ENCODE results near the gene CTAGE6.
"Not testable (repeated sequence)": the region's sequence is repeated elsewhere in the genome, so short reads cannot be mapped to it uniquely, and the experiment has no call there.

The CTAGE6 gene, protein sequence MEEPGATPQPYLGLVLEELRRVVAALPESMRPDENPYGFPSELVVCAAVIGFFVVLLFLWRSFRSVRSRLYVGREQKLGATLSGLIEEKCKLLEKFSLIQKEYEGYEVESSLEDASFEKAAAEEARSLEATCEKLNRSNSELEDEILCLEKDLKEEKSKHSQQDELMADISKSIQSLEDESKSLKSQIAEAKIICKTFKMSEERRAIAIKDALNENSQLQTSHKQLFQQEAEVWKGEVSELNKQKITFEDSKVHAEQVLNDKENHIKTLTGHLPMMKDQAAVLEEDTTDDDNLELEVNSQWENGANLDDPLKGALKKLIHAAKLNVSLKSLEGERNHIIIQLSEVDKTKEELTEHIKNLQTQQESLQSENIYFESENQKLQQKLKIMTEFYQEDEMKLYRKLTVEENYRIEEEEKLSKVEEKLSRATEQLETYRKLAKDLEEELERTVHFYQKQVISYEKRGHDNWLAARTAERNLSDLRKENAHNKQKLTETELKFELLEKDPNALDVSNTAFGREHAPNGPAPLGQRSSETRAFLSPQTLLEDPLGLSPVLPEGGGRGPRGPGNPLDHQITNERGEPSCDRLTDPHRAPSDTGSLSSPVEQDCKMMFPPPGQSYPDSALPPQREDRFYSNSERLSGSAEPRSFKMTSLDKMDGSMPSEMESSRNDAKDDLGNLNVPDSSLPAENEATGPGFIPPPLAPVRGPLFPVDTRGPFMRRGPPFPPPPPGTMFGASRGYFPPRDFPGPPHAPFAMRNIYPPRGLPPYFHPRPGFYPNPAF

DNA sequence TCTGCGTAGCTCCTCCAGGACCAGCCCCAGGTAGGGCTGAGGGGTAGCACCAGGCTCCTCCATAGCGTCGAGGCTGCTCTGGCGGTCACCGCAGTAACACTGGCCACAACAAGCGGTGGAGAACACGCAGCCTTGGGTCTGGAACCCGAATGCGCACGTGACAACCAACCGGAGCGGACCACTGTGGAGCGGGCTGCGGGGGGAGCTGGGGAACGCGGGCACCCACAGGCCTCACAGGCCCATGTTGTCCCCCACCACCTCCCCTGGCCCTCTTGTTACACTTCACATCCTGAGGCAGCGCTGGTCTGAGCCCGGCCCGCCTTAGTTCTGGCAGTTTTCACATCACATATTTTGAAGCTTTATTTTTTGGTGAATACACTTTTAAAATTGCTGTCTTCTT lies at the start of gene CTAGE6:
TSS of gene CTAGE6 (minus strand) at position 101 of the 400 bp plus-strand sequence. CDS start at position 63, 38 bp downstream.
- not testable (repeated sequence) for FAIRE-seq; DNase-seq (ENCODE audit: low spot score)

DNA sequence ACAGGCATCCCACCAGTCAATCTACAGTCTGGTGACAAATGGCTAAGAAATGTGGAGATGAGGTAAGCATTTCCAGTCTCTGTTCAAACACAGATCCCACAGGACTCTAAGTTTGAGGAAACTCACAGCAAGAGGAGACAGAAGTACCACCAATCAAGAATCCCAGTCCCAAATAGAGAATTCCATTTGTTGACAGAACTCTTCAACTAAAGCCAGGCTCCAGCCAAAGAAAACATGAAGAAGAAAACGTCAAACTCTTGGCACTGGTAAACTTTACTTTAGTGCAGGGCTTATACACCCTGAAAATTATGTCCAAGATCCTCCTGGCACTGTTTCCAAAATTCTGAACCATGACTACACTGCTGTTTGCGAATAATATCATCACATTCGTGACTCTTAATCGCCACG lies 49.2 kb upstream of the CTAGE6 start:
- peak; percentile 93 for FAIRE-seq
- not testable (repeated sequence) for DNase-seq (ENCODE audit: low spot score)

DNA sequence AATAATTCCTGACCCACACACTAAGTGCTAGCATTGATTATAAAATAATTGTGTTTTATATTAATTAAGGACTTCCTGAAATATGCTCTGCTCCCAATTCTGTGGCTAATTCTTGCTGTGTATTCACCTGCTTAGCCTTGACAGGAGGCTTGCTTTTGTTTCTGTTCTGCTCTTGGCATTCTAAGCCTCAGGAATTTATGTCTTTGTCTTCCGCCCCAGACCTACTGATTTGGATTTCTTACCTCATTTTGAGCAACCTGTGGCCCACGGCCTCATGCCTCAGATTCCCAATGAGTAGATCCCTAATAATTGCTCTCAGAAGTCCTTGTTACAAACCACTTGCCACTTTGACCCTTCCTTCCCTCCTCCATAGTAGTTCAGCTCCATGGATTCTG lies 40.4 kb upstream of the CTAGE6 start:
- not testable (repeated sequence) for FAIRE-seq; DNase-seq (ENCODE audit: low spot score)

DNA sequence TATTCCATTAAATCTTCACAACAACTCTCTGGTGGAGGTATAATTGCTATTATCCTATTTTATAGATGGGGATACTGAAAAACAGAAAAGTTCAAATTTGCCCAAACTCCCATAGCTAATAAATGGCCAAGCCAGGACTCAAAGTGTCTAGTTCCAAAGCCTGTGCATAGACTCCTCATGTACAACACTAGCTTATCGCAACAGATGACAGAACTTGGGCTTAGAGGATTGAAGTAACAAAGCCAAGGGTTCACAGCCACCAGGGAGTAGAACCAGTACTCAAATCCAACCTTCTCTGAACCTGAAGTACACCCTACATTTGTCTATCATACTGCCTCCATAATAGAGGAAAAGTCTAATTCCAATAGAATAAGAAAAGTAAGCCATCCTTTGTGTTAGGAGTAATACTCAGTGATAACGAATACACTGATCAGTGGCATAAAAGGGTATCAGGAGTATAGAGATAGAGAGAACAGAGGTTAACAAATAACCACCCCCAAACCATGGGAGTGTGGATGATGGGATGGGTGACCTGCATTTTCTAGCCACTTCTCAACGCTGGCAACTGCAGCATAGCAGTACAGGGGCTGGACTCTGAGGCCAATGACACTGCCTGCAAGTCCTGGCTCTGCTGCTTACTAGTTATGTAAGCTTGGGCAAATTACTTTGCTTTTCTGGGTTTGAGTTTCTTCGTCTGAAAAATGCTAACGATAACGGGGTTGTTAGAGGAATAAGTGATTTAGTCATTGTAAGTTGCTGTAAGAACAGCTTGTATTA lies 39.8 kb upstream of the CTAGE6 start:
- not testable (repeated sequence) for FAIRE-seq; DNase-seq (ENCODE audit: low spot score)

DNA sequence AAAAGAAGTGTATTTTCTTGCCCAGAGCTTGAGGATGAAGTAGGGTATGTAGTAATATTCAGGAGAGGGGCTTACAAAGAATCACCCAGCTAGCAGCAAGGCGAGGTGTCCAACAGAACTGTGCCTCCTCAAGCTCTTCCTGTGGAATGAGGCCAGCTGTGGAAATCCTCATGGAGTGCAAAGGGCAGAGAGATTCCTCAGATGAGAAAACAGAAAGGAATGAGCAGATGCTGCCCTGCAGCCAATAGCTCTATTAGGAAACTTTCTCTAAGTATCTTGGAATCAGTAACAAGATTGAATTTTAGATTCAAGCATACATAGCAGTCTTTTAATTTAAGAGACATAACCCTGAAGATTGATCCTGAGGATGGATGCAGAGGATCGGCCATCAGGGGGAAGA lies 38.2 kb upstream of the CTAGE6 start:
- not testable (repeated sequence) for FAIRE-seq; DNase-seq (ENCODE audit: low spot score)

DNA sequence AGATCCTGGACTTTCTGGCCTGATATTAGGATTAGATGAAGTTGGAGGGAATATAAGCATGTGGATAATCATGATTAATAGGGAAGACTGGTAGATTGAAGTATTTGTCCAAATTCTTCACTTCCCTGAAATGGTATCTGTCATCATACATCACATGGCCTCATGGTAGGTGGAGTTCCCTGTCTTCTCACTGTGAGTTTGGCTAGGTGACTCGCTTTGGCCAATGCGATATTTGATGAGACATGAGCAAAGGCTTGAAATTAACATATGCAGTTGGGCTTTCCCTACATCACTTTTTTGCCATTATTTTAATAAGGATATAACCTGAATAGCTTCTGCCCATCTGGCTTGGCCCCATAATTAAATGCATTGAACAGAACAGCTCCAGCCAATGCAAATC lies 35.1 kb upstream of the CTAGE6 start:
- DNase-seq (ENCODE audit: low spot score); FAIRE-seq: not testable (repeated sequence)

DNA sequence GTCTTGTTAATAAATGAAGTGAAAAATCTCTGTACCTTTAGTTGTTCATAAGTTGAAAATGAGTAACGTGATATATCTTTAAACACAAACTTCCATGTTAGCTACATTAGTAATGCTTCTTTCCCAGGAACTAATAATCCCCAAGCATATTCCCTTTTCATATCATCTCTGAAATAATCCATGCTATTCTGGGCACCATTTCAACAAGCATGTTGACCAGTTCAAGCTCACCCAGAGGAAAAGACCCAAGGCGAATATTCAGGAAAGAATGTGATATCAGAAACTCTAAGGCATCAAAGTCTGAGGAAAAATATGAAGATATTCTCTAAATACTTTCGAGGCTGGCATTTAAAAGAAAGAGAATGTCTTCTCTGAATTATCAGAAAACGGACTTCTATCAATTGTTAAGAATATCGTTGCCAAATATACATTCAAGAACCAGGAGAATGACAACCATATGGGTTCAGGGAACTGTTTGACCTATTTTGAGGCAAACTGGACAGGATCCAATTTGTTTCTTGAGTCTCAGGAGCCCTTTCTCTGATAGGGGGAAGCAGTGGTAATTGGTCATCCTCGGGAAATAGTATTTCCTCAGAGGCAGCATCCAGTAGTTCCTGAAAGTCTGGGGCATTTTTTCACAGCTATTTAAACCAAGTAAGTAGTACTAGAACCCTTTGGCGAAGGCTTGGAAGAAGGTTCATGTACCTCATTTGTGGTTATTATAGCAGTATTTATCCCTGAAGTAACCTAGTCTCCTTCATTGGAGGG lies 28.1 kb upstream of the CTAGE6 start:
- DNase-seq (ENCODE audit: low spot score); FAIRE-seq: not testable (repeated sequence)

DNA sequence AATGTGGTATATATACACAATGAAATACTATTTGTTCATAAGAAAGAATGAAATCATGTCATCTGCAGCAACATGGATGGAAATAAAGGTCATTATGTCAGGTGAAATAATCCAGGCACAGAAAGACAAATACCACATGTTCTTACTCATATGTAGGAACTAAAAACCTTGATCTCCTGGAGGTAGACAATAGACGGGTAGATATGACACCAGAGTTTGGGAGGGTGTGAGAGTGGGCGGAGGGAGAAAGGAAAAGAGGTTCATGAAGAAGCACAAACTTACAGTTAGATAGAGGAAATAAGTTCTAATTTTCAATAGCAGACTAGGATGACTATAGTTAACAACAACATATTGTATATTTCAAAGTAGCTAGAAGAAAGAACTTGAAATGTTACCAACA lies 22.1 kb upstream of the CTAGE6 start:
- not testable (repeated sequence) for DNase-seq (ENCODE audit: low spot score); FAIRE-seq

DNA sequence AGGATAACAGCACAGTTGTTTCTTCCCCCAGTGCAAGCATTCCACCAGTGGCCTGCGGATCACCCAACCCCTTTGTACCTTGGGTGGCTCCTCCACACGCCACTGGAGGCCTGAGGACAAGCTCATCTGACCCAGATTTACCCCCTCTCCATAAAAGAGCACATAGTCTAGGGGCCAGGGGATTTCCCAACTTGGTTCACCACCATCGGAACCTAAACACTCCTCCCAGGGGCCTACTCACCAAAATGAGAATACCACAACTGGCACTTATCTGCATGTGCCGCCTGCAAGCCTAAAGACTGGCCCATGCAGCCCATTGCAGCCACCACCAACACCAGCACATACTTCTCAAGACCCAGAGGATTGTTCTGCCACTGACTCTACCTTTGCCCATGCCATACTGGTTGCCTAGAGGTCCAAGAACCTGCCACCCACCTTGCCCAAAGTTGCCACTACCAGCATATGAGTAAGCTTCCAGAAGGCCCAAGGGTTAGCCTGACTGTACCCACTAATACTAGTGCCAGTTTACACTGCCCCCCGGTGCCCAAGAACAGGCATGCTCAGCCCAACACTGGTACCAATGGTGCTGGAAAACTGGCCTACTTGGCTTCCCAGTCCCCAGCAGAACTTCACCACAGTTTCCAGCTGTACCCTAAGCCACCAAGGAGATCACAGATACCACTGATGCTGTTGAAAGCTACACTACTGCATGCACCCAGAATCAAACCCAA lies 15.4 kb upstream of the CTAGE6 start:
- not testable (repeated sequence) for FAIRE-seq

DNA sequence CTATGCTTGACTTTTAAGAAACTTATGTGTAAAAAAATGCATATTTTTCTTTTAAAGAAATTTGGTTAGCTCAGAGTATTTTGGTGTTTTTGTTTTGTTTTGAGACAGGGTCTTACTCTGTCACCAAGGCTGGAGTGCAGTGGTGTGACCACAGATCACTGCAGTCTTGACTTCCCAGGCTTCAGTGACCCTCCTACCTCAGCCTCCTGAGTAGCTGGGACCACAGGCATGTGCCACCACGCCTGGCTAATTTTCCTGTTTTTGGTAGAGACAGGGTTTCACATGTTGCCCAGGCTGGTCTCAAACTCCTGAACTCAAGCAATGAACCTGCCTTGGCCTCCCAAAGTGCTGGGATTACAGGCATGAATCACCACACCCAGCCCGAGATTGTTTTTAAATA lies 10.0 kb upstream of the CTAGE6 start:
- DNase-seq (ENCODE audit: low spot score): peak; percentile 0
- FAIRE-seq: not testable (repeated sequence)

More for the DNA sequence above, 15.4 kb upstream of the CTAGE6 start:
- not testable (repeated sequence) for DNase-seq (ENCODE audit: low spot score)

DNA sequence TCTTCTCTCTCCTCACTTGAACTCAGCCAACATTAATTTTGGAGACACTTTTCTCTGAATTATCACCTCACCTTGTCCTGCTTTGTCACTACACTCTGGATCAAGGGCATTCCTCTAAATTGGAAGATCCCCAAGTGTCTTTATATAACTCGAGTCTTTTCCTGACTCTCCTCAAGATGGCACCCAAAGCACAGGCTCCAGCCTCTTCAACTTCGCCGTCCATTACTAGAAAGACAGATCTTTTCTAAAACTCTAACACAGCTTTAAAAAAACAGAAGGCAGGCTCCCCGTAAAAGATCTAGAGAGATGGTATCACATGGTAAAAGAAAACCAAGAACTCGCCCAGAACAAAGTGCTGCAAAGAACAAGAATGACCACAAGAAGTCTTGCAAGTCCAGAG lies 8.2 kb upstream of the CTAGE6 start:
- FAIRE-seq: not testable (repeated sequence)

DNA sequence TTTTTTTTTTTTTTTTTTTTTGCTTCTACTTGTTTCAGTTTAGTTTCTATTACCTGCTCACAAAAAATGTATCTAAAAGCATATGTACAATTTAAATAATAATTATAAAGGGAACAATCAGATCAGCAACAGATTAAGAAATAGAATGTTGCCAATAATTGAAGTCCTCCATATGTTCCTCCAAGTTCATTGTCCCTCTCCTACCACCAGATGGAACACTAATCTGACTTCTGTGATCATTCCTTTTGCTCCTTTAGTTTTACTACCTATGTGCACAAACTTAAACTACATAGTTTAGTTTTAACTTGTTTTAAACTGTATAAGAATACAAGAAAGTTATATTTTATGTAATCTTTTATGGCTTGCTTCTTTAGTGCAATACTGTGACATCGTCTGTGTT lies 5.6 kb upstream of the CTAGE6 start:
- DNase-seq (ENCODE audit: low spot score): not testable (repeated sequence)
- FAIRE-seq: peak; percentile 65

More for the DNA sequence above, 8.2 kb upstream of the CTAGE6 start:
- DNase-seq (ENCODE audit: low spot score): not testable (repeated sequence)

DNA sequence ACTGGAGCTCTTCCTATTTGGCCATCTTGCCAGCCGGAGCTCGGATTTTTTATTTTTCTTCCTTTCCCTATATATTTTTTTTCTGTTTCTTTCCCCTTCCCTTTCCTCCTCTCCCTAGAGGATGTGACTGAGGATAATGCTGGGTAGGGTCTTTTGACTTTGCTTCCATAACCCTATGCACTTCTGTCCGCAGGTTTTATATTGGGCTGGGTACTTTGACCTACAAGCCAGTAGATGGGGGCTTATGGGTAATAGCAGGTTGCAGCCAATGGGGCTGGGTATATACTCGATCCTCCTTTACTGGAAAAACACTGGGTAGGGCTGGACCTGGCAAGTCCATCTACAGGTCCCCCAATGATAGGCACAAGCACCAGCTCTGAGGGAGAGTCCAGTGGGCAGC lies 12.2 kb downstream of the CTAGE6 start:
- not testable (repeated sequence) for DNase-seq (ENCODE audit: low spot score); FAIRE-seq

DNA sequence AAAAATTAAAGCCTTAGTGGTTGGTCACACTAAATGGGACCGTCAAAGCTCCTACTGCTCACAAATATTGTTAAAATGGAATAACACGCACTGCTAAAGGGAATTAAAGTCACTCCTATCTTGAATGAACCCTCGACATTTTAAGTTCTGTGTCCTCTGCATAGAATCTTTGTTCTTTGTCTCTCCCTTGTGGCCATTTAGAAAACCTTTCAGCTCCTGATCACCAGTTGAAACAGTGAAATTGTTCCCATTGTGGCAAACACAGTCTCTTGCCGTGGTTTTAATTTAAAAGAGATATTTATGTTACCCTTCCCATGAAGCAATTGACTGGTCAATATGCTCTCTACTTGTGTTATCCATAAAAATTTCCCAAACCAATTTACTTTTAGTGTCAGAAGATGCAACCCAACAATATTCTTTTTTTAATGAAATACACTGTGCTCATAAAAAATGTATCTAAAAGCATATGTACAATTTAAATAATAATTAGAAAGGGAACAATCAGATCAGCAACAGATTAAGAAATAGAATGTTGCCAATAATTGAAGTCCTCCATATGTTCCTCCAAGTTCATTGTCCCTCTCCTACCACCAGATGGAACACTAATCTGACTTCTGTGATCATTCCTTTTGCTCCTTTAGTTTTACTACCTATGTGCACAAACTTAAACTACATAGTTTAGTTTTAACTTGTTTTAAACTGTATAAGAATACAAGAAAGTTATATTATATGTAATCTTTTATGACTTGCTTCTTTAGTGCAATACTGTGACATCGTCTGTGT lies 20.3 kb downstream of the CTAGE6 start:
- FAIRE-seq (peak; percentile 54), DNase-seq (ENCODE audit: low spot score) (peak; percentile 52)

DNA sequence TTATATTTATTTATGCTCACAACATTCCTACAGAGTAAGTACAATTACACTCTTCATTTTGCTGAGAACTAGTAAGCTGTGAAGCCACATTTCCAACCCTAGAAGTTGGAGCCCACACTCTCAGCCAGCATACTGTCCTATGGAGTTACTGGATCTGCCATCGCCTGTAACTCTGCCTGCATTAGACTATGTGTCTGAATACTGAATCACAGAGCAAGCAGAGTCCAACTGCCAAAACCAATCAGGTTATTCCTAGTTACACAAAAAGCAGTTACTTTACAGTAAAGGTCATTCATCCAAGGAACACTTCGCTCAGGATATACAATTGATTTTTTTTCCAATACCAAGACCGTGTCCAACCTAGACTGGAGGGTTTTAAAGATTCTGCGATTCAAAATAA lies 21.5 kb downstream of the CTAGE6 start:
- DNase-seq (ENCODE audit: low spot score): no peak
- FAIRE-seq: no peak

DNA sequence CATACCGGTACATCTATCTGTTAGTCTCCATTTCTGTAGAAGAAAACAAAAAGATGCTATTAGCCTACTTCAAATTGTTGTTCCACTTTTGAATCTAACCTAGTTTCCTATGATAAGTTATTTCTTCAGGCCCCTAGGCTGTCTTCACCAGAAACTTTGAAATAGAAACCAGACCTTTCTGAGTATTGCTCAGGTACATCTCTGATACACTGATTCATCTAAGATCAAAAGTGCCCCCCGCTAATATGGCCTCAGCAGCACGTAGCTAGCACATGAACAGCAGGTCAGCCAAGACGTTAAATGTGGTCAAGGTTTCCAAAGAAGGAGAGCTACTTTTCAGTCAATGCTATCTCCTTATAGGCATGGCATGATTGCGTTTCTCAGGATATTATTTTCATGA lies 23.6 kb downstream of the CTAGE6 start:
- FAIRE-seq: no peak

DNA sequence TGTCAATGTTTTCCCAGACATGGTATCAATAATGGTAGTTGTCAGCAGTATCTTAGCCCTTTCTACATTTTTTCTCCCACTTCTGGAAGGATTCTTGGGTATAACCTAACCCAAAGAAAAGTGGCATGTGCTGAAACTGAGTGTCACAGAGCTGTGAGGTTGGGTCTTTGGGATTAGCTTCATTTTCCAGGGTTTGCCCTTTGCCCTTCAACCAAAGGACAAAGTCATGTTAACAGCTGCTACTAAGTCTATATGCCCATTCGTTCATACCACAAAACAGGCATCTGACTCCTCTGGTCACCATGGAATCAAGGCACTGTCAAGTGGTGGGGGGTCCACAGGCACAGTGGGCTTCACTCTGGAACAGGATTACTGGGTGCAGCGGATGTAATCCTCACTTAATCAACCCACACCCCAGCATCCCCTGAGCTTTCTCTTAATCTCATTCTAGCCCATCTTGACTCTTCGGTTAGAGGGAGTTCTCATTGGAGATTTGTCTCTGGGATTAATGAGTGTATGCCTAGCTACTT lies 29.1 kb downstream of the CTAGE6 start:
- DNase-seq (ENCODE audit: low spot score) (no peak), FAIRE-seq (no peak)

More for the DNA sequence above, 23.6 kb downstream of the CTAGE6 start:
- no peak for DNase-seq (ENCODE audit: low spot score)

DNA sequence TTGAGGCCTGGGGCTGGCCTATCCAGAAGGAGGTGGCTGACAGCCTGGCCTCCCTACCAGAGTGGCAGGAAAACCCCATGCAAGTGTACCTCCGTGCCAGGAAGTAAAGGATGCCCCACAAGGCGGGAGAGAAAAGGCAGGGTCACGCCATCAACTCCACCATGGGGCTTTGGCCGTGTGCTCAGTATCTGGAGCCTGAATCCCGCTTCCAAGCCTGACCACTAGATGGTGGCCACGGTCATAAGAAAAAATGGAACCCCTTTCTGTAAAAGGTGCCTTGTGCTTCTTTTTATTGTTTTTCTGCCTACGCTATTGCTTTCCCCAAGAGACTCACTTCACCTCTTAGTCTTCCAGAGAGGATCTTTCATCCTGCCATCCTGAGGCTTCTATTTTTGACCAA lies 29.9 kb downstream of the CTAGE6 start:
- DNase-seq (ENCODE audit: low spot score); FAIRE-seq: not testable (repeated sequence)

DNA sequence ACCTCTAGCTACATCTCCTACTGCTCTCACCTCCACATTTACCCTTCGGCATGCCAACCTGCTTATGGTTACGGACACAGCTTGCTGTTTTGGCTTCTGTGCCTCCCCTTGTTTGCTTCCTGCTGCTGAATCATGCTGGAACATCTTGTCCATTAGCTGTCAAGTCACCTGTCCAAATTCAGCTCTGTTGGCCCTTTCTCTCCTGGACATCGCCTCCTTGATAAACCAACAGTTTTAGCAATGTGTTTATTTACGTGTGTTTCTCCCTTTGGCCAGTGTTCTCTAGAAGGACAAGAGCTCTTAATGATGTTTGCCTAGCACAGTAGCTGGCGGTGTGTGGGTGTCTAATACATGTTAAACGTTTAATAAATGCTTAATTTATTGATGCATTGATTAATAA lies 31.4 kb downstream of the CTAGE6 start:
- not testable (repeated sequence) for FAIRE-seq; DNase-seq (ENCODE audit: low spot score)
